WI38 (cell line): ENCODE measurements around the gene PLAAT5.
"Not testable (repeated sequence)": the region's sequence is repeated elsewhere in the genome, so short reads cannot be mapped to it uniquely, and the experiment has no call there.

Experiments
- H3K4me3 ChIP-seq: 2 replicates; pipeline ENCODE4 v1.5.1; 2011; ENCODE audit warnings: low read depth, mild to moderate bottlenecking, control low read depth, low read length
- TF ChIP-seq, protein P1 (sequence below): IDR thresholded peaks from 2 replicates; pipeline ENCODE4 v1.5.1; 2012; ENCODE audit warnings: low read depth, mild to moderate bottlenecking, control low read depth, low read length

The PLAAT5 gene

DNA sequence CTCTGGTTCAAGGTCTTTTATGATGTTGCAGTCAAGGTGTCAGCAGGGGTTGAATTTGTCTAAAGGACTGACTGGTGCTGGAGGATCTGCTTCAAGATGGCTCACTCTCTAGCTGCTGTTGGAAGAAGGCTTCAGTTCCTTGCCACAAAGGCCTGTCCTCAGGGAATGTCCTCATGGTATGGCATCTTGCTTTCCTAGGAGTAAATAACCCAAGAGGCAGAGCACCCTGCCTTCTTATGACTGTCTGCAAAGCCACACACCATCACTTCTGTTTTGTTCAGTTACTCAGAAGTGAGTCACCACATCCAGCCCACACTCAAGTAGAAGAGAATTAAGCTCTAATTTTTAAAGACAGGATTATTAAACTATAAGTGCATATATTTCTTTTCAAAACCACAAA is 45.2 kb downstream of the PLAAT5 start:
- TF ChIP-seq, protein P1, sequence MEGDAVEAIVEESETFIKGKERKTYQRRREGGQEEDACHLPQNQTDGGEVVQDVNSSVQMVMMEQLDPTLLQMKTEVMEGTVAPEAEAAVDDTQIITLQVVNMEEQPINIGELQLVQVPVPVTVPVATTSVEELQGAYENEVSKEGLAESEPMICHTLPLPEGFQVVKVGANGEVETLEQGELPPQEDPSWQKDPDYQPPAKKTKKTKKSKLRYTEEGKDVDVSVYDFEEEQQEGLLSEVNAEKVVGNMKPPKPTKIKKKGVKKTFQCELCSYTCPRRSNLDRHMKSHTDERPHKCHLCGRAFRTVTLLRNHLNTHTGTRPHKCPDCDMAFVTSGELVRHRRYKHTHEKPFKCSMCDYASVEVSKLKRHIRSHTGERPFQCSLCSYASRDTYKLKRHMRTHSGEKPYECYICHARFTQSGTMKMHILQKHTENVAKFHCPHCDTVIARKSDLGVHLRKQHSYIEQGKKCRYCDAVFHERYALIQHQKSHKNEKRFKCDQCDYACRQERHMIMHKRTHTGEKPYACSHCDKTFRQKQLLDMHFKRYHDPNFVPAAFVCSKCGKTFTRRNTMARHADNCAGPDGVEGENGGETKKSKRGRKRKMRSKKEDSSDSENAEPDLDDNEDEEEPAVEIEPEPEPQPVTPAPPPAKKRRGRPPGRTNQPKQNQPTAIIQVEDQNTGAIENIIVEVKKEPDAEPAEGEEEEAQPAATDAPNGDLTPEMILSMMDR: no peak
- no peak overlapping the region for H3K4me3 ChIP-seq

DNA sequence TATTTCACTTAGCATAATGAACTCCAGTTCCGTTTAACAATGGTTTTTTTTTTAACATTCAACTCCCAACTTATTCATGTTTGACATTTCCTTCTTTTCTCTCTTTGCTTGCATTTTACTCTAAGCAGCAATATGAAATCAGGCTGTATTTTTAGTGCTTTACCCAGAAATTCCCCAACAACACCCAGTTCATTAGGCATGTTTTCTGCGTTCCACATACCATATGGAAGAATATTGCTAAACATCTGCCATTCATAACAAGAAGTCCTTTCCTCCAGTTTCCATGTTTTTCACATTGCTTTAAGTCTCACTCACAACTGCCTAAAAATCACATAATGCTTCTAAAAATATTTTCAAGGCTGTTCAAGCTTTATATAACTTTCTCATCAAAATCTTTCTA is 45.8 kb downstream of the PLAAT5 start:
- H3K4me3 ChIP-seq: no peak overlapping the region
- TF ChIP-seq, protein P1: no peak

DNA sequence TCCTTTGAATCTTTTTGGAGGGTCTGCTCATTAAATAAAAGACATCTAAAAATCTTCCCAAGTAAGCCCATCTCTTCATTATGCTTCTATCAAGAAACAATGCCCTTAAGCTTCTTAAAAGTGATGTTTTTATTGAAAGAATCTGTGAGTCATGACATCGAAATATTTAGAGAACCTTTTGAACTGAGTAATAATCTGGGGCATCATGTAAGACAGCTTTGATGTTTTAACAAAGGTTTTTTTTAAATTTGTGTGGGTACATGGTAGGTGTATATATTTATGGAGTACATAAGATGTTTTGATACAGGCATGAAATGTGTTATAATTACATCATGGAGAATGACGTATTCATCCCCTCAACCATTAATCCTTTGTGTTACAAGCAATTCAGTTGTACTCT is 46.8 kb downstream of the PLAAT5 start:
- H3K4me3 ChIP-seq: no peak overlapping the region
- TF ChIP-seq, protein P1: no peak

DNA sequence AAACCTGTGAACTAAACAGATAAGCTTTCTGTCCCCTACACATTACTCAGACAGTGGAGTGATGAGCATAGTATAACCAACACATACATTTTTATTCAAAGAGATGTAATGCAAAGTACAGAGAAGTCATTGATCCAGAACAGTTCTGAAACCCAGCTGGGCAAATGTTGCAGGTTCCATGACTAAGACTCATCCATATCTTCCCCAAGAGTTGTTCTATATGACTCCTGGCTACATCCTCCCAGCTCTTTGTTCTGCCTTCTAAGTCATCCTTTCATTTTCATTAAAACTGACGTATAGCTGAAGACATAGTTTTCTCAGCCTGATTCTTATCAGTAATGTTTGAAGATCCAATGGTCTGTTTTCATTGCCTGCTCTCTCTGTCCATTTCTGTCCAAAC is 47.3 kb downstream of the PLAAT5 start:
- H3K4me3 ChIP-seq: no peak overlapping the region
- TF ChIP-seq, protein P1: no peak

DNA sequence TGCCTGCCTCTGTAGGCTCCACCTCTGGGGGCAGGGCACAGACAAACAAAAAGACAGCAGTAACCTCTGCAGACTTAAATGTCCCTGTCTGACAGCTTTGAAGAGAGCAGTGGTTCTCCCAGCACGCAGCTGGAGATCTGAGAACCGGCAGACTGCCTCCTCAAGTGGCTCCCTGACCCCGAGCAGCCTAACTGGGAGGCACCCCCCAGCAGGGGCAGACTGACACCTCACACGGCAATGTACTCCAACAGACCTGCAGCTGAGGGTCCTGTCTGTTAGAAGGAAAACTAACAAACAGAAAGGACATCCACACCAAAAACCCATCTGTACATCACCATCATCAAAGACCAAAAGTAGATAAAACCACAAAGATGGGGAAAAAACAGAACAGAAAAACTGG is 55.1 kb downstream of the PLAAT5 start:
- H3K4me3 ChIP-seq: not testable (repeated sequence)

DNA sequence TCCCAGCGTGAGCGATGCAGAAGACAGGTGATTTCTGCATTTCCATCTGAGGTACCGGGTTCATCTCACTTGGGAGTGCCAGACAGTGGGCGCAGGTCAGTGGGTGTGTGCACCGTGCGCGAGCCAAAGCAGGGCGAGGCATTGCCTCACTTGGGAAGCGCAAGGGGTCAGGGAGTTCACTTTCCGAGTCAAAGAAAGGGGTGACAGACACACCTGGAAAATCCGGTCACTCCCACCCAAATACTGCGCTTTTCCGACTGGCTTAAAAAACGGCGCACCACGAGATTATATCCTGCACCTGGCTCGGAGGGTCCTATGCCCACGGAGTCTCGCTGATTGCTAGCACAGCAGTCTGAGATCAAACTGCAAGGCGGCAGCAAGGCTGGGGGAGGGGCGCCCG is 55.6 kb downstream of the PLAAT5 start:
- not testable (repeated sequence) for H3K4me3 ChIP-seq

DNA sequence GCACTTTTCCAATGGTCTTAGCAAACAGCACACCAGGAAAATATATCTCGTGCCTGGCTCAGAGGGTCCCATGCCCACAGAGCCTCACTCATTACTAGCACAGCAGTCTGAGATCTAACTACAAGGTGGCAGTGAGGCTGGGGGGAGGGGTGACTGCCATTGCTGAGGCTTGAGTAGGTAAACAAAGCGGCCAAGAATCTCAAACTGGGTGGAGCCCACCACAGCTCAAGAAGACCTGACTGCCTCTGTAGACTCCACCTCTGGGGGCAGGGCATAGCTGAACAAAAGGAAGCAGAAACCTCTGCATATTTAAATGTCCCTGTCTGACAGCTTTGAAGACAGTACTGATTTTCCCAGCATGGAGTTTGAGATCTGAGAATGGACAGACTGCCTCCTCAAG is 60.2 kb downstream of the PLAAT5 start:
- H3K4me3 ChIP-seq: not testable (repeated sequence)

DNA sequence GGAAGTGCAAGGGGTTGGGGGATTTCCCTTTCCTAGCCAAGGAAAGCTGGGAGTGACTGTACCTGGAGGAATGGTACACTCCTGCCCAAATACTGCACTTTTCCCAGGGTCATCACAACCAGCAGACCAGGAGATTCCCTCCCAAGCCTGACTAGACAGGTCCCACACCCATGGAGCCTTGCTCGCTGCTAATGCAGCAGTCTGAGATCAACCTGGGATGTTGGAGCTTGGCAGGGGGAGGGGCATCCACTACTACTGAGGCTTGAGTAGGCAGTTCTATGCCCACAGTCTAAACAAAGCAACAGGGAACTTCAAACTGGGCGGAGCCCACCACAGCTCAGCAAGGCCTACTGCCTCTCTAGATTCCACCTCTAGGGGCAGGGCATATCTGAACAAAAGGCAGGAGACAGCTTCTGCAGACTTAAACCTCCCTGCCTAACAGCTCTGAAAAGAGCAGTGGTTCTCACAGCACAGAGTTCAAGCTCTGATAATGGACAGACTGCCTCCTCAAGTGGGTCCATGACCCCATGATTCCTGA is 62.9 kb downstream of the PLAAT5 start:
- TF ChIP-seq, protein P1: no peak

DNA sequence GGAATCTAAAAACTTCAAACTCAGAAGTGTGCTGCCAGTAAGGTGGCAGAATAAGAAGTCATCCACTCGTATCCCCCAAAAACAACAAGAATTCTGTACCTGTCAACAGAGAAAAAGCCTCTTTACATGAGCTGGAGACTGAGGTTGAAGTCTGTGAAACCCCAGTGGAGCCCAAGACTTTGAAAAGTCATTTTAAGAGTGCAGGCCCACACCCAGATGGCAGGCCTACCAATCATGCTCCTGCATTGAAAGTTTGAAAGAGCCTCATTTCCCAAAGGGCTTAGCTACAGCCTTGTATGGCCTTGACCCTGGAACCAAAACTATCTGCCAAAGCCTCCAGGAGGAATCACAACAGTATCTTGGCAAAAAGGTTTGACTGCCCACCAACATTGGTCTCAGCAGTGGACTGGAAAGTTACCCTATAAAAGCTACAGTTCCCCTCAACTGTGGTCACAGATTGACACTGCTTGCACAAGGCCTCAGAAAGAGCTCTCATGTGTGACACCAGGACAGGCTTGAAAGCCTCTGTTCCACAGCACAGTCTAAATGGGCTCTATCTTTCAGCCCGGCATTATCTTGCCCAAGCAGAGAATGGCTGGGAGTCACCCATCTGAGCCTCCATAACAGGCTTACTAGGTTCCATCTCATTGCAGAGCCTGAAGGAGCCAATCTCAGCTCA is 73.7 kb downstream of the PLAAT5 start:
- TF ChIP-seq, protein P1: no peak
- no peak overlapping the region for H3K4me3 ChIP-seq

More for the DNA sequence above, 62.9 kb downstream of the PLAAT5 start:
- H3K4me3 ChIP-seq: no peak overlapping the region
